MM.1S (cell line): ENCODE measurements around the gene KCNMB2.

Source experiments
- DNase-seq: peaks from one replicate; pipeline ENCODE4 v3.0.0-alpha.2; 2015
- H2AFZ ChIP-seq: fragments of 300-600 bp; sonication (generic); 2 replicates; pipeline ENCODE4 v1.6.0; 2016; ENCODE audit warnings: antibody characterized with exemption, low read length
- H3F3A ChIP-seq: fragments of 300-600 bp; sonication (generic); 2 replicates; pipeline ENCODE4 v1.6.1; 2016; ENCODE audit warnings: mild to moderate bottlenecking, antibody characterized with exemption, low read length, moderate library complexity, mixed read lengths; ENCODE audit not compliant: insufficient read depth
- H3K27ac ChIP-seq: fragments of 300-600 bp; sonication (generic); 2 replicates; pipeline ENCODE4 v1.5.1; 2016; ENCODE audit warnings: mild to moderate bottlenecking, low read length
- H3K27me3 ChIP-seq: fragments of 300-600 bp; sonication (generic); replicated peaks from 2 replicates; pipeline ENCODE4 v1.6.0; 2016; ENCODE audit warnings: low read length; ENCODE audit not compliant: insufficient read depth
- H3K36me3 ChIP-seq: fragments of 300-600 bp; sonication (generic); replicated peaks from 2 replicates; pipeline ENCODE4 v1.6.1; 2016; ENCODE audit warnings: mild to moderate bottlenecking, low read length, mixed read lengths; ENCODE audit not compliant: insufficient read depth
- H3K4me1 ChIP-seq: fragments of 300-600 bp; sonication (generic); 2 replicates; pipeline ENCODE4 v1.6.1; 2016; ENCODE audit warnings: low read length, mixed read lengths
- H3K4me2 ChIP-seq: fragments of 300-600 bp; sonication (generic); 2 replicates; pipeline ENCODE4 v1.6.0; 2016; ENCODE audit warnings: low read depth, low read length
- H3K4me3 ChIP-seq: fragments of 300-600 bp; sonication (generic); 2 replicates; pipeline ENCODE4 v1.5.1; 2016; ENCODE audit warnings: low read length, mixed read lengths
- H3K79me2 ChIP-seq: fragments of 300-600 bp; sonication (generic); 2 replicates; pipeline ENCODE4 v1.6.1; 2016; ENCODE audit warnings: mixed run types, low read length, mixed read lengths
- H3K9ac ChIP-seq: fragments of 300-600 bp; sonication (generic); 2 replicates; pipeline ENCODE4 v1.6.1; 2016; ENCODE audit warnings: low read length, mixed read lengths
- H3K9me2 ChIP-seq: fragments of 300-600 bp; sonication (generic); replicated peaks from 2 replicates; pipeline ENCODE4 v1.6.1; 2016; ENCODE audit warnings: mild to moderate bottlenecking, low read length, mixed read lengths; ENCODE audit not compliant: insufficient read depth
- H3K9me3 ChIP-seq: fragments of 300-600 bp; sonication (generic); replicated peaks from 2 replicates; pipeline ENCODE4 v1.6.1; 2016; ENCODE audit warnings: mild to moderate bottlenecking, low read length, mixed read lengths; ENCODE audit not compliant: insufficient read depth
- H4K20me1 ChIP-seq: fragments of 300-600 bp; sonication (generic); 2 replicates; pipeline ENCODE4 v1.6.1; 2016; ENCODE audit warnings: mild to moderate bottlenecking, low read length, moderate library complexity, mixed read lengths; ENCODE audit not compliant: insufficient read depth
- EZH2 ChIP-seq: fragments of 300-600 bp; sonication (generic); optimal IDR thresholded peaks from 2 replicates; pipeline ENCODE3; 2017; ENCODE audit warnings: low read depth, mild to moderate bottlenecking, antibody characterized with exemption, low read length, mixed read lengths
- EZH2phosphoT487 ChIP-seq: fragments of 300-600 bp; sonication (generic); IDR thresholded peaks from 2 replicates; pipeline ENCODE4 v1.6.1; 2018; ENCODE audit warnings: antibody characterized with exemption, low read length
- TF ChIP-seq, protein P1 (sequence below): fragments of 300-600 bp; sonication (generic); IDR thresholded peaks from 2 replicates; pipeline ENCODE4 v1.5.1; 2016; ENCODE audit warnings: antibody characterized with exemption, low read length, mixed read lengths

Gene KCNMB2

DNA sequence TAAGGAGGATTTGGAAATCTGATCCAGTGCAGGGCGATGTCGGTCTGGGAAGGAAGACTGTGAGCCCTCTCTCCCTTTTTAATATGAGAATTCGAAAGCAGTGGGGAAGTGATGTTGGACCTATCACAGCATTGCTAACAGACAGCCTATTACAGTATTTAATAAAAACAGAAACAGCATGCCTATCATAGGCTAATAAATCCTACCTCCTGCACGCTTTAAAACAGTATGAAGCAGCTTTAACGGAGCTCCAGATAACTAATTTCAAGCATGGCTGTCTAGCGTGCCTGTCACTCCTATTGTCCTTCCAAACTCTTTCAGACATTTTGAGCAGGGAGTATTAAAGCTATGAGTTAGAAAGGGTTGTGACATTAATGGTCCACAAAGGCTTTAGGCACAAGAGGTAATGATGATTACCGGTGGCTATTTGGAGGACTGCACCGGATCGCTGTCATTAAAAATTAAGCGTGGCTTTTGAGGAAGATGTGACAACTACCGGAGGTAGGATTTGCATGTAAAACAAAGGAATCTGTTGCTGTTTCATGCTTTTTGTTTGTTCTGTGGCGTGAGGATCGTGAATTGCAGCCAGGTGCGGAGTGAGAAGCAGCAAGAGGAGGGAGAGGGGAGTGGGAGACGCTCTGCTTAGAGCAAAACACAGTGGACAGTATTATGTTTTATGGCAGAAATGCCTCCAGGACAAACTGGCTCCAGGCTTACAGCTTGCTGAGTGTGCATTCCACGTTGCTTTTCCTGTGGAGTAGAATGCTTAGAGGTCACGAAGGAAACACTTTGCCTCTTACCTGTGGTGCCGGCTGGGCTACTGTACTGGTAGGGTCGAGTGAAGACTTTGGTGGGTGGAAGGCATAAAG lies at the start of gene KCNMB2:
Gene KCNMB2, plus strand, starts transcription at position 226 of the 869 bp plus-strand sequence.
- Histone ChIP-seq H3K9me3 (no peaks in the 10 kb centered on the region), H2AFZ (peak within 1 kb of the TSS; percentile 79), H3K9ac (peak within 1 kb of the TSS; percentile 66), H3K36me3 (no peaks in the 10 kb centered on the region), H3F3A (peaks cover 8% of the 10 kb centered on the region), H3K27me3 (no peaks in the 10 kb centered on the region), H3K4me3 (peak within 1 kb of the TSS; percentile 63), H3K9me2 (no peaks in the 10 kb centered on the region), H3K4me2 (peak within 1 kb of the TSS; percentile 85), H3K27ac (peak within 1 kb of the TSS; percentile 66), H4K20me1 (no peaks in the 10 kb centered on the region), H3K79me2 (no peaks in the 10 kb centered on the region), H3K4me1 (peaks cover 20% of the 10 kb centered on the region; the same call in 1 of the 2 replicates)
- TF ChIP-seq EZH2: no peak
- TF ChIP-seq, protein P1, sequence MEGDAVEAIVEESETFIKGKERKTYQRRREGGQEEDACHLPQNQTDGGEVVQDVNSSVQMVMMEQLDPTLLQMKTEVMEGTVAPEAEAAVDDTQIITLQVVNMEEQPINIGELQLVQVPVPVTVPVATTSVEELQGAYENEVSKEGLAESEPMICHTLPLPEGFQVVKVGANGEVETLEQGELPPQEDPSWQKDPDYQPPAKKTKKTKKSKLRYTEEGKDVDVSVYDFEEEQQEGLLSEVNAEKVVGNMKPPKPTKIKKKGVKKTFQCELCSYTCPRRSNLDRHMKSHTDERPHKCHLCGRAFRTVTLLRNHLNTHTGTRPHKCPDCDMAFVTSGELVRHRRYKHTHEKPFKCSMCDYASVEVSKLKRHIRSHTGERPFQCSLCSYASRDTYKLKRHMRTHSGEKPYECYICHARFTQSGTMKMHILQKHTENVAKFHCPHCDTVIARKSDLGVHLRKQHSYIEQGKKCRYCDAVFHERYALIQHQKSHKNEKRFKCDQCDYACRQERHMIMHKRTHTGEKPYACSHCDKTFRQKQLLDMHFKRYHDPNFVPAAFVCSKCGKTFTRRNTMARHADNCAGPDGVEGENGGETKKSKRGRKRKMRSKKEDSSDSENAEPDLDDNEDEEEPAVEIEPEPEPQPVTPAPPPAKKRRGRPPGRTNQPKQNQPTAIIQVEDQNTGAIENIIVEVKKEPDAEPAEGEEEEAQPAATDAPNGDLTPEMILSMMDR: 0 out of 2 replicates have a peak, but pooled peaks have one; percentile 4
- peak; percentile 80 for DNase-seq

DNA sequence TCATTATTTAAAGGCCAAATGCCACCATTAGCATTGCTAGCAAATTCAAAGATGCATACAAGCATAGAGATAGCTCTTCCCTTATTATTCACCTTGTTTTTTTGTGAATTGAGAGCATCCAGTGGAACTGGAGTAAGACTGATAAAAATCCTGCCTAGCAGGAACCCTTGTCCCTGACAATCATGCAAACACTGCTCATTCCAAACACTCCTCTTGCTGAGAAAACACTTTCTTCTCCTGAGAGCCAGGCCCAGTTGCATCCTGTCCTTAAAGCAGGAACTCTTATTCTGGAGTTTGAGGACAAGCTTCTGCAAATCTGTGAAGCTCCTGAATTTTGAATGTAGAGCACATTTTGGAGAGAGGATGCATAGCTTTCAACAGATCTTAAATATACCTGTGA lies 49.3 kb upstream of the KCNMB2 start:
- no peaks in the 10 kb centered on the region for H3K4me1 ChIP-seq
- no peaks in the 10 kb centered on the region for H3K79me2 ChIP-seq
- no peak overlapping the region for H3K4me3 ChIP-seq
- no peaks in the 10 kb centered on the region for H3K9me2 ChIP-seq
- no peak overlapping the region for H2AFZ ChIP-seq
- DNase-seq: no peak
- H3K27ac ChIP-seq: no peak overlapping the region
- TF ChIP-seq, protein P1: no peak
- no peak for TF ChIP-seq EZH2phosphoT487
- no peak for TF ChIP-seq EZH2
- H3K36me3 ChIP-seq: no peaks in the 10 kb centered on the region
- no peaks in the 10 kb centered on the region for H3K9me3 ChIP-seq
- H3K27me3 ChIP-seq: no peaks in the 10 kb centered on the region
- no peak overlapping the region for H3K4me2 ChIP-seq
- H3K9ac ChIP-seq: no peak overlapping the region
- H3F3A ChIP-seq: no peaks in the 10 kb centered on the region
- H4K20me1 ChIP-seq: no peaks in the 10 kb centered on the region

DNA sequence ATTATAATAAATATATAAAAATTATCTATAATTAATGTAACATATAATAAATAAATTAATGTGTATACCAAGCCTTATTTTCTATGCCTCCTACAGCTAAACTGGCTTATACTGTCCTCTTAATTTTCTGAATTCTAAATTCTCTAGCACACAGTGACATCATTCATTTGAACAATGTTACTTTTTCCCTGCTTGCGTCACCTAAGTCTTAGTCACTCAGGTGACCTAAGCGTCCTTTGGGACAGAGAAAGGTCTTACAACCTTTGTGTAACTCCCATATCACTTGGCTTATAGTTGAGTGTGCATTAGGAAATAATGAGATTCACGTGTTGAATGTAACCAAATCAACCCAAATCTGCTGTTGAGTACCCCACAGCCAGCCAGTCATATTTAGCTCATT lies 48.5 kb upstream of the KCNMB2 start:
- no peaks in the 10 kb centered on the region for H3K9me3 ChIP-seq

More for the DNA sequence above, 48.5 kb upstream of the KCNMB2 start:
- no peaks in the 10 kb centered on the region for H3K9me2 ChIP-seq
- TF ChIP-seq EZH2 (no peak), EZH2phosphoT487 (no peak)
- TF ChIP-seq, protein P1: no peak
- no peak overlapping the region for H2AFZ ChIP-seq
- H4K20me1 ChIP-seq: no peaks in the 10 kb centered on the region
- no peak overlapping the region for H3K9ac ChIP-seq
- no peaks in the 10 kb centered on the region for H3F3A ChIP-seq
- no peaks in the 10 kb centered on the region for H3K36me3 ChIP-seq
- H3K27ac ChIP-seq: no peak overlapping the region
- no peaks in the 10 kb centered on the region for H3K4me1 ChIP-seq
- no peak overlapping the region for H3K4me2 ChIP-seq
- H3K4me3 ChIP-seq: no peak overlapping the region
- no peaks in the 10 kb centered on the region for H3K79me2 ChIP-seq
- no peaks in the 10 kb centered on the region for H3K27me3 ChIP-seq
- DNase-seq: no peak
